Measurements from ENCODE around the gene MSMO1. TPM values are rescaled to one million over a fixed set of nuclear protein-coding genes. Genes with fewer than 3 reads are reported as not detected.

MSMO1 gene
- total and polyA plus RNA-seq, 2 of the 8 experiments (the other 6 are each of a cell fraction or from before 2014, with no cell fraction given) = 79.8 to 109 TPM

GRCh38 chr4:165301833-165302232 is 25.6 kb upstream of the MSMO1 start:
- Histone ChIP-seq H2AK5ac (ENCODE audit: low read depth, low read length) (no peak overlapping the region), H2BK15ac (ENCODE audit: low read length) (no peak overlapping the region), H3K56ac (replicated peaks; ENCODE audit: insufficient read length, low read depth, low read length) (no peak overlapping the region), H3K4me2 (ENCODE audit: insufficient read depth in 1 of 2, low read depth in 2 of 2, low read length in 2 of 2) (no peak overlapping the region), H3K4me3 (ENCODE audit: extremely low read depth in 1 of 4, insufficient read depth in 2 of 4, low read depth in 3 of 4, low read length in 4 of 4) (no peak overlapping the region), H4K8ac (ENCODE audit: extremely low read depth, insufficient read depth, low read length) (no peak overlapping the region), H3K79me2 (ENCODE audit: control insufficient read depth in 1 of 2, insufficient read depth in 2 of 2, low read length in 2 of 2) (no peaks in the 10 kb centered on the region), H3K9me3 (ENCODE audit: insufficient read depth in 2 of 2, low read depth in 1 of 2, low read length in 1 of 2) (no peaks in the 10 kb centered on the region), H3K18ac (ENCODE audit: extremely low read depth, low read length) (no peak overlapping the region), H2BK12ac (ENCODE audit: low read depth, low read length) (no peak overlapping the region), H3K9ac (replicated peaks in 1 of 4; ENCODE audit: extremely low read depth in 1 of 4, low read depth in 3 of 4, low read length in 3 of 4) (no peak overlapping the region), H2AFZ (ENCODE audit: low read length) (no peak overlapping the region), H3K14ac (ENCODE audit: insufficient read length) (no peak overlapping the region), H2BK5ac (ENCODE audit: low read depth, low read length) (no peak overlapping the region), H3K23me2 (ENCODE audit: low read depth, low read length) (no peaks in the 10 kb centered on the region), H4K20me1 (replicated peaks in 1 of 2; ENCODE audit: control insufficient read depth in 1 of 2, insufficient read depth in 2 of 2, low read length in 2 of 2) (no peaks in the 10 kb centered on the region), H3K23ac (ENCODE audit: insufficient read length) (no peak overlapping the region), H3K79me1 (ENCODE audit: low read depth, low read length) (no peaks in the 10 kb centered on the region), H3K4me1 (replicated peaks in 1 of 4; ENCODE audit: control insufficient read depth in 3 of 4, insufficient read depth in 4 of 4, low read length in 3 of 4) (no peaks in the 10 kb centered on the region), H4K91ac (replicated peaks; ENCODE audit: insufficient read length, low read length) (no peak overlapping the region), H3K4ac (replicated peaks; ENCODE audit: insufficient read length, low read depth, low read length) (no peak overlapping the region), H4K5ac (ENCODE audit: insufficient read length, low read depth, low read length) (no peak overlapping the region), H3K27ac (ENCODE audit: low read depth, low read length) (no peak overlapping the region), H2BK20ac (ENCODE audit: low read length) (no peak overlapping the region), H2BK120ac (replicated peaks; ENCODE audit: low read depth, low read length) (no peak overlapping the region), H3K27me3 (replicated peaks in 1 of 4; ENCODE audit: control insufficient read depth in 3 of 4, extremely low read depth in 1 of 4, insufficient read depth in 3 of 4, low read length in 3 of 4) (peaks cover 0 to 1% (median 0%) of the 10 kb centered on the region in 4 experiments; a peak in 1 of 7 replicates), H3K36me3 (ENCODE audit: control insufficient read depth in 2 of 4, insufficient read depth in 4 of 4, low read length in 3 of 4) (peaks cover 0 to 7% (median 2%) of the 10 kb centered on the region in 4 experiments; a peak in 2 of 8 replicates)
- TF ChIP-seq BACH1 (IDR thresholded peaks at IDR 0.05; ENCODE audit: low read length) (no peak), JUN (IDR thresholded peaks at IDR 0.05; ENCODE audit: low read depth, low read length) (no peak), BCL11A (IDR thresholded peaks at IDR 0.05; ENCODE audit: low read depth in 2 of 2, low read length in 2 of 2) (no peak), EGR1 (IDR thresholded peaks at IDR 0.05; ENCODE audit: borderline replicate concordance, low read depth, low read length) (no peak), SP4 (IDR thresholded peaks at IDR 0.05; ENCODE audit: low read length) (no peak), TEAD4 (IDR thresholded peaks at IDR 0.05; ENCODE audit: low read depth, low read length) (no peak), E2F6 (IDR thresholded peaks at IDR 0.05) (no peak), RXRA (IDR thresholded peaks at IDR 0.05; ENCODE audit: insufficient read depth, low read depth, low read length) (no peak), RBBP5 (IDR thresholded peaks at IDR 0.05; ENCODE audit: borderline replicate concordance, low read depth, low read length) (no peak), TAF7 (optimal IDR thresholded peaks at IDR 0.05; ENCODE audit: borderline replicate concordance, low read depth, low read length) (no peak), GTF2F1 (IDR thresholded peaks at IDR 0.05; ENCODE audit: borderline replicate concordance, low read depth, low read length) (no peak), CHD1 (IDR thresholded peaks at IDR 0.05; ENCODE audit: low read depth, low read length) (no peak)
- ChIA-PET POLR2A (ENCODE audit: partially characterized antibody) (no interaction called here), CTCF (ENCODE audit: partially characterized antibody) (no interaction called here)
- 92% methylated on average over 1 of the region's 1 CpG; no CpG with 5 or more reads in 1 of the 2 experiments for WGBS, 2 experiments (ENCODE audit: extremely low coverage in 1 of 2, insufficient coverage in 1 of 2, insufficient read length in 1 of 2, insufficient replicate concordance in 2 of 2, low coverage in 1 of 2, low lambda C conversion rate in 2 of 2, missing lambda C conversion rate in 1 of 2)
- DNase-seq (ENCODE audit: low read depth in 1 of 2, low spot score in 2 of 2) (no peak), FAIRE-seq (no peak)
